Fibroblast of skin of back (primary cell): ENCODE measurements around the gene SERF2.
A peak's percentile ranks its signal among the peaks of the same experiment; 100 is the strongest.
"Not testable (repeated sequence)": the region's sequence is repeated elsewhere in the genome, so short reads cannot be mapped to it uniquely, and the experiment has no call there.

Source experiments
- DNase-seq: peaks from one replicate; pipeline ENCODE4 v3.0.0-alpha.2; 2013

Gene SERF2

GRCh38 chr15:43830691-43831275, 38.7 kb downstream of the SERF2 start:
- DNase-seq = not testable (repeated sequence)

- DNase-seq = not testable (repeated sequence)
These were observed 39.5 kb downstream of the SERF2 start for GRCh38 chr15:43831519-43832052.

- not testable (repeated sequence) for DNase-seq
These were observed 40.4 kb downstream of the SERF2 start for GRCh38 chr15:43832485-43832884.

GRCh38 chr15:43845421-43845820, 53.3 kb downstream of the SERF2 start:
- DNase-seq = peak; percentile 56
